HG02798 (cell line): Measurements from ENCODE around the gene CDC34.
A peak's percentile ranks its signal among the peaks of the same experiment; 100 is the strongest.

Source experiments
- ATAC-seq: cut with Tn5 transposase; IDR thresholded peaks from one replicate; pipeline ENCODE4 v1.9.1; 2021; ENCODE audit warnings: mild to moderate bottlenecking; ENCODE audit not compliant: unreplicated experiment, poor library complexity

Gene CDC34

GRCh38 chr19:531753-532560 is at the start of gene CDC34:
Gene CDC34 (plus strand): TSS chr19:531760. CDS start chr19:531932, 172 bp downstream.
- ATAC-seq: no peak

GRCh38 chr19:482186-483041 is 49.1 kb upstream of the CDC34 start:
- ATAC-seq: no peak

- ATAC-seq: no peak
These were observed 48.1 kb upstream of the CDC34 start for GRCh38 chr19:483332-484072.

- no peak for ATAC-seq
These were observed 47.1 kb upstream of the CDC34 start for GRCh38 chr19:484494-484893.

- no peak for ATAC-seq
These were observed 46.5 kb upstream of the CDC34 start for GRCh38 chr19:485077-485476.

GRCh38 chr19:485583-486236 is 45.9 kb upstream of the CDC34 start:
- ATAC-seq: no peak

- ATAC-seq: peak; percentile 72
These were observed 42.8 kb upstream of the CDC34 start for GRCh38 chr19:488505-489417.

GRCh38 chr19:489418-490196 is 42.0 kb upstream of the CDC34 start:
- ATAC-seq: no peak

GRCh38 chr19:491146-491741 is 40.3 kb upstream of the CDC34 start:
- ATAC-seq: no peak

- ATAC-seq: no peak
These were observed 39.4 kb upstream of the CDC34 start for GRCh38 chr19:492091-492531.

- no peak for ATAC-seq
These were observed 38.0 kb upstream of the CDC34 start for GRCh38 chr19:493391-494170.

- no peak for ATAC-seq
These were observed 37.1 kb upstream of the CDC34 start for GRCh38 chr19:494171-495080.

- ATAC-seq: no peak
These were observed 36.5 kb upstream of the CDC34 start for GRCh38 chr19:495081-495401.

GRCh38 chr19:495402-496111 is 36.0 kb upstream of the CDC34 start:
- ATAC-seq: no peak

GRCh38 chr19:496112-496665 is 35.4 kb upstream of the CDC34 start, which contains the start of gene MADCAM1:
Gene MADCAM1 (plus strand): TSS chr19:496486. CDS start chr19:496500, 14 bp downstream.
- ATAC-seq: no peak
